Cardiac septum (tissue), 1 donor: ENCODE results near the gene BTAF1. TPM values are rescaled to one million over a fixed set of nuclear protein-coding genes. Genes with fewer than 3 reads are reported as not detected.
"Not testable (repeated sequence)": the region's sequence is repeated elsewhere in the genome, so short reads cannot be mapped to it uniquely, and the experiment has no call there.

ENCODE experiments used
- DNase-seq: peaks from one replicate; pipeline ENCODE4 v3.0.0-alpha.2; 2020; ENCODE audit warnings: low spot score
- intact Hi-C: fragments of 100-400 bp; cut with DNase I; formaldehyde crosslinking; loops from one replicate; pipeline ENCODE4 v1.14.0; 2022
- long read RNA-seq: library from polyadenylated mRNA; unstranded; transcript quantifications from one replicate; pipeline ENCODE4 v2.0.0, GENCODE V29; 2021
- total RNA-seq: library from RNA; stranded (reverse); fragmentation: NEBNext Ultra II Directional; extraction: Animal tissue kit (Norgen Biotek cat#: 25700); gene quantifications from one replicate; pipeline ENCODE4 v1.2.1, GENCODE V29; 2021
- donor health status: DM: no; HTN: no; CAD: no.

Gene BTAF1
- total RNA-seq = 15.9 TPM
- long read RNA-seq, partial matches to known transcripts = 10 of 20 reads
- long read RNA-seq, other reads (novel, unspliced or antisense) = 9 of 20 reads

- DNase-seq = peak; percentile 97
- intact Hi-C loops = loop anchor here (5.0 kb wide), 1 partner anchor 126 kb away; the partner anchor contains the start of gene TNKS2
Observed at GRCh38 chr10:91923371-91924211, at the start of gene BTAF1. BTAF1 (plus strand) TSS chr10:91923770; CDS start chr10:91924077, 307 bp downstream.

- DNase-seq = no peak
- intact Hi-C loops = no loop called here
Observed at GRCh38 chr10:91875156-91875555, 48.4 kb upstream of the BTAF1 start.

DNA sequence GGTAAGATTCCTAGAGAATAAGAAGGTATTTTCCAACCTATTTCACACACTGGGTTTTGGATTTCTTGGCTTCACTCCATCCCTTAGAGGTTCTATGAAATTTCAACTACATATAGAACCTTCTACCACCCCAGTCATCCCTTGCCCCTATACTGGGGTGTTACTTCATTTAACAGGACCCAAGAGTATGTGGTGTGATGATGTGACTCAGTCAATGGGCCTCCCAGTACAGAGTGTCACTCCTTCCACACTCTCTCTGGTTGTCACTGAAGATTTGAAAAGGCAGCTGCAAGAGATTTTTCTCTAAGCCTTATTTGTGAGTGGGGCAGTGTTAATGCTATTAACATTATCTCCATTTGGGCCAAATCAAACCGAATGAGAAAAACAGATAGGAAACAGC, 47.8 kb upstream of the BTAF1 start:
- DNase-seq = no peak
- intact Hi-C loops = no loop called here

DNA sequence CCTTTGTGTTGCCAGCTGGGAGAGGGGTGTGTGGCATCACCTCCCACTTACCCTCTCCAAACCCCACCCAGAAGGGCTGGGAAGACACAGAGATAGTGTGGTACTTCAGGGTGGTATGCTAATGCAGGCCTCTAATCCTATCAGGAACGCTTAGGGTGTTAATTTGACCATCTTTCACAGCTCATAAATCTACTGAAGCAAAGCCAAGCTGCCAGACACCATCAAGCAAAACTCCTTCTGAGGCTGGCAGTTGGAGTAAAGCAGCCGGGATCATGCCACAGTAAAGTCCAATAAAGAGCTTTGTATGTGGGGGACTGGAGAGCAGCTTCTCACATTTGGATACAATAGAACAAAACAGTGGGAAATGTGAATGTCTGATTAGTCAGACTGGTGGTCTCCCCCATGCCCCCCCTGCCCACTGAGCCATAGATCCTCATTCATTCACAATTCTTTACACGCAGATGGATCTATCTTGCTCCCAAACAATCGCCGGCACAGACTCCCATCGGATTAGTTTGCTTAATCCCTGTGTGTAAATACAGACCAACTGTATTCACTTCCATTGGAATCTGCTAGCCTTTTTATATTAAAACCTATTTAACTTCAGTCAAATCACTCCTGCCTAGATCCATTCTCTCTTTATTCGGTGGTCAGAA, 43.9 kb upstream of the BTAF1 start:
- intact Hi-C loops = loop anchor here (10.0 kb wide), 1 partner anchor 85 kb away; the partner anchor contains the start of gene TNKS2
- DNase-seq = no peak

DNA sequence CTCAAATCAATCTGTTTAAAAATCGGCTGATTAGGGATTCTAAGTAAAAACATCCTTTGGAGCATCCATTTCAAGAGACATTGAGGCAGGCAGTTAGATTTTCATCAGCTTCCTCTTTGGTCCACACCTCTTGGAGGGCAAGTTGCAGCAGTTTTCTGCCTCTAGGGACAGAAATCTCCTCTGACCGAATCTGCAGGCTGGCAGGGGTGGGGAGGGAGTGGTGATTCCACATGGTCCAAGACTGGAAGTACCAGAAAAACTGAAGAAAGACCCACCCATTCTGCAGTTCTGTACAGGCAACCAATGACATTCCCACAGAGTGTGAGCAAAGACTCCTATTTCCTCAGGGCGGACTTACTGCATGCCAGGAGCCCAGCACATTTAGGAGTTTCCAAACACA, 43.3 kb upstream of the BTAF1 start:
- no peak for DNase-seq

GRCh38 chr10:91883549-91884444, 39.8 kb upstream of the BTAF1 start:
- intact Hi-C loops = loop anchor here (10.0 kb wide), 1 partner anchor 89 kb away; the partner anchor contains the start of gene TNKS2
- no peak for DNase-seq

More for the DNA sequence above, 43.3 kb upstream of the BTAF1 start:
- intact Hi-C loops = loop anchor here (10.0 kb wide), 1 partner anchor 86 kb away; the partner anchor contains the start of gene TNKS2

- intact Hi-C loops = loop anchor here (10.0 kb wide), 1 partner anchor 90 kb away; the partner anchor contains the start of gene TNKS2
- DNase-seq = no peak
Observed at GRCh38 chr10:91884536-91884935, 39.0 kb upstream of the BTAF1 start.

- DNase-seq = no peak
- intact Hi-C loops = loop anchor here (10.0 kb wide), 1 partner anchor 91 kb away; the partner anchor contains the start of gene TNKS2
Observed at GRCh38 chr10:91885362-91886079, 38.0 kb upstream of the BTAF1 start.

GRCh38 chr10:91886954-91887271, 36.7 kb upstream of the BTAF1 start:
- intact Hi-C loops = loop anchor here (10.0 kb wide), 1 partner anchor 92 kb away; the partner anchor contains the start of gene TNKS2
- no peak for DNase-seq

- intact Hi-C loops = loop anchor here (10.0 kb wide), 1 partner anchor 93 kb away; the partner anchor contains the start of gene TNKS2
- DNase-seq = no peak
Observed at GRCh38 chr10:91887272-91888076, 36.1 kb upstream of the BTAF1 start.

GRCh38 chr10:91891125-91892001, 32.2 kb upstream of the BTAF1 start:
- intact Hi-C loops = no loop called here
- no peak for DNase-seq

DNA sequence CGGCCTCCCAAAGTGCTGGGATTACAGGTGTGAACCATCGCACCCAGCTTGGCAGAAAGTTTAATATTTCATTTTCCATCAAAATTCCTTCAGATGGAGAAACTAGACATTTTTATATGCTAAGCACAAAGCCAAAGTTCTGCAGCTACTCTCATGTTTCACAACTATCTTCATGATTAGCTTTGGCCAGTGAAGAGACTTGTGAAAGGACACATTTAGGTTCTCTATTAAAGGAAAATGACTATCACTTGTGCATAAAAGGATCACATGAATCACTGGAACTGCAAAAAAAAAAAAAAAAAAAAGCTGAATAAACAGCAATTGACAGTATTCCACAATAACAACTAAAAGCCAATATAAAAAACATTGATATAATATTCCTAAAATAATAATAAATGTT, 30.5 kb upstream of the BTAF1 start:
- DNase-seq = no peak
- intact Hi-C loops = no loop called here

GRCh38 chr10:91894261-91894685, 29.3 kb upstream of the BTAF1 start:
- intact Hi-C loops, DNase-seq: not testable (repeated sequence)

GRCh38 chr10:91896212-91896756, 27.3 kb upstream of the BTAF1 start:
- no peak for DNase-seq
- intact Hi-C loops = no loop called here

DNA sequence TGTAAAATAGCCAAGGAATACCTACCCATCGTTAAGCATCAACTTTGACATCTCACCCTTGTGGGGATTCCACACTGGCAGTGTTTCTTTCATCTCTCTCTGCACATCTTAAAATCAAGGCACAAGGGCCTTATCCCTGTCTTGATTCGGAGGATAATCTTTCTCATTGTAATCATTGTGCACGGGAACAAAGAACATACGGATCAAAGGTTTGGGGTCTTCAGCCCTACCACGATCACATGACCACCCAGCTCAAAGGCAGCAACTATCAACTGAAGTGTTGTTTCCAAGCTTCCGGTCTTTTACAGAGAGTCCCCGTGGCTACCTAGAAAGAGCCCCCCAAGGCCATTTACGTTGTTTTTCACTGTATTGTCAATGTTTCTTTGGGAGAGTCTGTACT, 26.1 kb upstream of the BTAF1 start:
- DNase-seq = no peak
- intact Hi-C loops = no loop called here

GRCh38 chr10:91901784-91902677, 21.5 kb upstream of the BTAF1 start:
- no peak for DNase-seq
- intact Hi-C loops = no loop called here
